Keratinocyte (primary cell): ENCODE results near the gene NDUFS7. TPM values are rescaled to one million over a fixed set of nuclear protein-coding genes. Genes with fewer than 3 reads are reported as not detected.
A peak's percentile ranks its signal among the peaks of the same experiment; 100 is the strongest.

Experiments used
- DNase-seq: peaks from one replicate; pipeline ENCODE4 v3.0.0-alpha.2; 2011; ENCODE audit warnings: low read depth, missing footprints, low spot score
- FAIRE-seq: peaks from 2 replicates; lab custom pipeline; 2011; peaks lifted over from hg19 to GRCh38; lab: Jason Lieb, UNC
- H2AFZ ChIP-seq: 2 replicates; pipeline ENCODE4 v1.6.0; 2012; ENCODE audit warnings: low read length, control low read depth, inconsistent platforms; ENCODE audit not compliant: control insufficient read depth
- H3K27ac ChIP-seq: 2 replicates; pipeline ENCODE4 v1.5.1; 2011; ENCODE audit warnings: low read length; ENCODE audit not compliant: control insufficient read depth, insufficient read depth
- H3K27me3 ChIP-seq: 3 replicates; pipeline ENCODE4 v1.6.0; 2011; ENCODE audit warnings: low read length; ENCODE audit not compliant: control insufficient read depth, insufficient read depth; ENCODE audit errors: extremely low read depth
- H3K36me3 ChIP-seq, 2 experiments: 2 replicates in 1 of 2; 3 replicates in 1 of 2; pipeline ENCODE4 v1.5.1; 2011; ENCODE audit warnings: low read length in 2 of 2, mild to moderate bottlenecking in 1 of 2; ENCODE audit not compliant: control insufficient read depth in 2 of 2, insufficient read depth in 2 of 2; ENCODE audit errors: extremely low read depth in 1 of 2
- H3K4me1 ChIP-seq: 3 replicates; pipeline ENCODE4 v1.5.1; 2011; ENCODE audit warnings: low read length; ENCODE audit not compliant: control insufficient read depth, insufficient read depth; ENCODE audit errors: extremely low read depth
- H3K4me2 ChIP-seq: 3 replicates; pipeline ENCODE4 v1.6.0; 2011; ENCODE audit warnings: low read depth, low read length; ENCODE audit not compliant: control insufficient read depth, insufficient read depth; ENCODE audit errors: extremely low read depth
- H3K4me3 ChIP-seq, 3 experiments: fragments of 200-600 bp in 1 of 3; sonication (generic) in 1 of 3; 2 replicates in 2 of 3; 3 replicates in 1 of 3; pipeline ENCODE4 v1.5.1; 2011 to 2016; ENCODE audit warnings: low read length in 3 of 3, mild to moderate bottlenecking in 3 of 3, control low read depth in 2 of 3, inconsistent platforms in 1 of 3, low read depth in 1 of 3, mixed read lengths in 1 of 3, mixed run types in 1 of 3, moderate library complexity in 1 of 3; ENCODE audit not compliant: control insufficient read depth in 2 of 3, insufficient read depth in 2 of 3; ENCODE audit errors: extremely low read depth in 1 of 3
- H3K79me2 ChIP-seq: 2 replicates; pipeline ENCODE4 v1.6.0; 2012; ENCODE audit warnings: low read length; ENCODE audit not compliant: control insufficient read depth, insufficient read depth
- H3K9ac ChIP-seq: 3 replicates; pipeline ENCODE4 v1.6.0; 2011; ENCODE audit warnings: low read length; ENCODE audit not compliant: control insufficient read depth, insufficient read depth; ENCODE audit errors: extremely low read depth
- H3K9me1 ChIP-seq: 3 replicates; pipeline ENCODE4 v1.6.0; 2011; ENCODE audit warnings: low read length; ENCODE audit not compliant: control insufficient read depth, insufficient read depth; ENCODE audit errors: extremely low read depth
- H3K9me3 ChIP-seq: 2 replicates; pipeline ENCODE4 v1.5.1; 2012; ENCODE audit warnings: low read depth, low read length; ENCODE audit not compliant: control insufficient read depth
- H4K20me1 ChIP-seq: 3 replicates; pipeline ENCODE4 v1.6.0; 2011; ENCODE audit warnings: low read length; ENCODE audit not compliant: control insufficient read depth, insufficient read depth; ENCODE audit errors: extremely low read depth
- CTCF ChIP-seq, 3 experiments: IDR thresholded peaks in 1 of 3; conservative IDR thresholded peaks in 1 of 3; optimal IDR thresholded peaks in 1 of 3; 2 replicates in 2 of 3; 3 replicates in 1 of 3; pipeline versions ENCODE3 to v1.5.1; 2011; ENCODE audit warnings: low read length in 3 of 3, mild to moderate bottlenecking in 3 of 3, moderate library complexity in 2 of 3, control low read depth in 1 of 3, inconsistent platforms in 1 of 3; ENCODE audit not compliant: insufficient read depth in 2 of 3; ENCODE audit errors: extremely low read depth in 1 of 3
- EZH2 ChIP-seq: IDR thresholded peaks from one replicate; pipeline ENCODE4 v1.6.1; 2012; ENCODE audit warnings: inconsistent platforms, mild to moderate bottlenecking, low read length, moderate library complexity
- dilution Hi-C: fragments of 300-500 bp; cut with MboI; formaldehyde crosslinking; loops from one replicate; pipeline ENCODE4 v1.7.0; 2020; ENCODE audit warnings: low sequenced_read_pairs; ENCODE audit not compliant: extremely low pct_ligation_motif_present
- polyA plus RNA-seq, 5 experiments: library from polyadenylated mRNA; depleted of rRNA in 3 of 5; stranded (reverse) in 3 of 5; stranded (forward) in 1 of 5; unstranded in 1 of 5; fragments of >200 nt; gene quantifications; 1 replicate in 1 of 5; 2 replicates in 3 of 5; 3 replicates in 1 of 5; pipeline versions ENCODE4 v1.2.1 to v1.2.3, GENCODE V29; 2011 to 2012; ENCODE audit warnings: missing spikeins in 2 of 5, low read depth in 1 of 5, low replicate concordance in 1 of 5

Gene NDUFS7
- polyA plus RNA-seq, 1 donor (not counting 4 experiments of a cell fraction or from before 2014, with no cell fraction given), result 23.2 TPM

GRCh38 chr19:1424192-1424955, 40.7 kb downstream of the NDUFS7 start:
- H4K20me1 ChIP-seq, result peaks cover 19% of the 10 kb centered on the region
- dilution Hi-C loops, result no loop called here
- peak overlapping the region; percentile 52 for H3K9ac ChIP-seq
- H3K27me3 ChIP-seq, result no peaks in the 10 kb centered on the region
- H3K4me2 ChIP-seq, result peak overlapping the region; percentile 60
- no peak for TF ChIP-seq EZH2
- no peak for TF ChIP-seq CTCF (optimal IDR thresholded peaks at IDR 0.05 in 1 of 3, IDR thresholded peaks at IDR 0.05 in 1 of 3, conservative IDR thresholded peaks at IDR 0.05 in 1 of 3; ENCODE audit: extremely low read depth in 1 of 3, insufficient read depth in 2 of 3, low read length in 3 of 3)
- peaks cover 35 to 76% of the 10 kb centered on the region in 2 experiments for H3K36me3 ChIP-seq
- DNase-seq, result no peak
- H3K4me1 ChIP-seq, result peaks cover 17% of the 10 kb centered on the region
- no peak overlapping the region for H2AFZ ChIP-seq
- H3K4me3 ChIP-seq, result peak overlapping the region in 1 of 3 experiments; percentile 33
- peaks cover 3% of the 10 kb centered on the region for H3K9me1 ChIP-seq
- H3K79me2 ChIP-seq, result peaks cover 69% of the 10 kb centered on the region
- H3K9me3 ChIP-seq, result no peaks in the 10 kb centered on the region
- FAIRE-seq, result no peak
- H3K27ac ChIP-seq, result peak overlapping the region; percentile 53

- peak overlapping the region; percentile 60 for H3K4me2 ChIP-seq
- peaks cover 38 to 77% of the 10 kb centered on the region in 2 experiments for H3K36me3 ChIP-seq
- no peak overlapping the region for H3K4me3 ChIP-seq
- H3K9me3 ChIP-seq, result no peaks in the 10 kb centered on the region
- DNase-seq (no peak), FAIRE-seq (peak; percentile 93)
- H3K4me1 ChIP-seq, result peaks cover 17% of the 10 kb centered on the region
- H3K79me2 ChIP-seq, result peaks cover 67% of the 10 kb centered on the region
- peaks cover 3% of the 10 kb centered on the region for H3K9me1 ChIP-seq
- no peaks in the 10 kb centered on the region for H3K27me3 ChIP-seq
- H3K9ac ChIP-seq, result peak overlapping the region; percentile 52
- H3K27ac ChIP-seq, result peak overlapping the region; percentile 53
- H2AFZ ChIP-seq, result no peak overlapping the region
- TF ChIP-seq CTCF (optimal IDR thresholded peaks at IDR 0.05 in 1 of 3, IDR thresholded peaks at IDR 0.05 in 1 of 3, conservative IDR thresholded peaks at IDR 0.05 in 1 of 3; ENCODE audit: extremely low read depth in 1 of 3, insufficient read depth in 2 of 3, low read length in 3 of 3) (no peak), EZH2 (no peak)
- dilution Hi-C loops, result no loop called here
- H4K20me1 ChIP-seq, result peaks cover 18% of the 10 kb centered on the region
Measured at GRCh38 chr19:1425102-1425837, 41.6 kb downstream of the NDUFS7 start.
